H9 (cell line): ENCODE data around the gene LARP1. TPM values are rescaled to one million over a fixed set of nuclear protein-coding genes. Genes with fewer than 3 reads are reported as not detected.

Source experiments
- DNase-seq: peaks from one replicate; pipeline ENCODE4 v3.0.0-alpha.2; 2017
- H2AFZ ChIP-seq: one replicate; pipeline ENCODE4 v1.6.1; 2013; ENCODE audit warnings: mild to moderate bottlenecking, low read length, control low read depth, moderate library complexity
- H2AK5ac ChIP-seq: 2 replicates; pipeline ENCODE4 v1.6.1; 2013; ENCODE audit warnings: low read length, control low read depth, mixed read lengths; ENCODE audit not compliant: insufficient read length
- H2BK120ac ChIP-seq: one replicate; pipeline ENCODE4 v1.6.1; 2013; ENCODE audit warnings: low read depth, mild to moderate bottlenecking, low read length, control low read depth, inconsistent platforms; ENCODE audit not compliant: poor library complexity, severe bottlenecking
- H2BK12ac ChIP-seq: 2 replicates; pipeline ENCODE4 v1.6.1; 2013; ENCODE audit warnings: low read length, control low read depth, mixed read lengths, low read depth; ENCODE audit not compliant: insufficient read length
- H2BK15ac ChIP-seq: 2 replicates; pipeline ENCODE4 v1.6.1; 2013; ENCODE audit warnings: low read depth, low read length, control low read depth
- H2BK20ac ChIP-seq: one replicate; pipeline ENCODE4 v1.6.1; 2013; ENCODE audit warnings: low read depth, mild to moderate bottlenecking, low read length, control low read depth, inconsistent platforms; ENCODE audit not compliant: poor library complexity, severe bottlenecking
- H2BK5ac ChIP-seq: 2 replicates; pipeline ENCODE4 v1.6.1; 2013; ENCODE audit warnings: low read length, control low read depth, mixed read lengths; ENCODE audit not compliant: insufficient read length
- H3K14ac ChIP-seq: 2 replicates; pipeline ENCODE4 v1.6.1; 2013; ENCODE audit warnings: low read length, control low read depth; ENCODE audit not compliant: insufficient read depth
- H3K18ac ChIP-seq: 2 replicates; pipeline ENCODE4 v1.6.1; 2013; ENCODE audit warnings: low read depth, mild to moderate bottlenecking, mixed read lengths, low read length, control low read depth; ENCODE audit not compliant: insufficient read length
- H3K23ac ChIP-seq: 2 replicates; pipeline ENCODE4 v1.6.1; 2013; ENCODE audit warnings: low read length, control low read depth, mixed read lengths, low read depth; ENCODE audit not compliant: insufficient read length
- H3K23me2 ChIP-seq: 2 replicates; pipeline ENCODE4 v1.6.1; 2013; ENCODE audit warnings: low read depth, mild to moderate bottlenecking, mixed read lengths, low read length, control low read depth; ENCODE audit not compliant: insufficient read length, poor library complexity, severe bottlenecking
- H3K27ac ChIP-seq: 2 replicates; pipeline ENCODE4 v1.5.1; 2013; ENCODE audit warnings: low read length, control low read depth, mixed read lengths, low read depth; ENCODE audit not compliant: insufficient read length
- H3K27me3 ChIP-seq: 2 replicates; pipeline ENCODE4 v1.6.1; 2013; ENCODE audit warnings: low read length, control low read depth, inconsistent platforms; ENCODE audit not compliant: insufficient read depth
- H3K4ac ChIP-seq: 2 replicates; pipeline ENCODE4 v1.6.1; 2013; ENCODE audit warnings: low read depth, mild to moderate bottlenecking, control low read depth, inconsistent platforms, low read length, moderate library complexity
- H3K4me1 ChIP-seq: 2 replicates; pipeline ENCODE4 v1.6.1; 2013; ENCODE audit warnings: low read length, control low read depth, inconsistent platforms; ENCODE audit not compliant: insufficient read depth
- H3K4me2 ChIP-seq: 2 replicates; pipeline ENCODE4 v1.6.1; 2013; ENCODE audit warnings: low read length, control low read depth, mixed read lengths; ENCODE audit not compliant: insufficient read length, insufficient read depth
- H3K56ac ChIP-seq: 2 replicates; pipeline ENCODE4 v1.6.1; 2013; ENCODE audit warnings: low read depth, mild to moderate bottlenecking, mixed read lengths, low read length, control low read depth; ENCODE audit not compliant: insufficient read length
- H3K79me1 ChIP-seq: 2 replicates; pipeline ENCODE4 v1.6.1; 2013; ENCODE audit warnings: low read depth, mild to moderate bottlenecking, moderate library complexity, low read length, control low read depth, inconsistent platforms; ENCODE audit not compliant: insufficient read depth, poor library complexity, severe bottlenecking
- H3K79me2 ChIP-seq: 2 replicates; pipeline ENCODE4 v1.6.1; 2013; ENCODE audit warnings: low read length, control low read depth, inconsistent platforms; ENCODE audit not compliant: insufficient read depth
- H3K9ac ChIP-seq: 2 replicates; pipeline ENCODE4 v1.6.1; 2013; ENCODE audit warnings: low read length, control low read depth, mixed read lengths; ENCODE audit not compliant: insufficient read length; ENCODE audit errors: extremely low read depth
- H3K9me3 ChIP-seq: one replicate; pipeline ENCODE4 v1.6.1; 2013; ENCODE audit warnings: low read depth, low read length, inconsistent platforms; ENCODE audit not compliant: control insufficient read depth
- H3T11ph ChIP-seq: one replicate; pipeline ENCODE4 v1.6.1; 2013; ENCODE audit warnings: mild to moderate bottlenecking, low read length, control low read depth, inconsistent platforms
- H4K20me1 ChIP-seq: one replicate; pipeline ENCODE4 v1.6.1; 2013; ENCODE audit not compliant: control insufficient read depth, insufficient read length, insufficient read depth
- H4K5ac ChIP-seq: 2 replicates; pipeline ENCODE4 v1.6.1; 2013; ENCODE audit warnings: low read depth, mild to moderate bottlenecking, mixed read lengths, low read length, control low read depth; ENCODE audit not compliant: insufficient read length
- H4K8ac ChIP-seq: replicated peaks from 2 replicates; pipeline ENCODE4 v1.6.1; 2013; ENCODE audit warnings: low read length, control low read depth, mixed read lengths, low read depth; ENCODE audit not compliant: insufficient read length
- H4K91ac ChIP-seq: 2 replicates; pipeline ENCODE4 v1.6.1; 2013; ENCODE audit warnings: low read depth, mild to moderate bottlenecking, moderate library complexity, mixed read lengths, low read length, control low read depth; ENCODE audit not compliant: insufficient read length
- H3K27ac Mint-ChIP-seq, 3 experiments: 2 replicates in 2 of 3; 3 replicates in 1 of 3; pipeline ENCODE4 v1.8.0; 2020 to 2021; ENCODE audit warnings: mixed read lengths in 3 of 3, mild to moderate bottlenecking in 1 of 3, moderate library complexity in 1 of 3
- H3K27me3 Mint-ChIP-seq: 2 replicates; pipeline ENCODE4 v1.8.0; 2021; ENCODE audit warnings: low read depth, mild to moderate bottlenecking, moderate library complexity, mixed read lengths
- H3K36me3 Mint-ChIP-seq, 3 experiments: 2 replicates in 2 of 3; 3 replicates in 1 of 3; pipeline ENCODE4 v1.8.0; 2020 to 2021; ENCODE audit warnings: low read depth in 3 of 3, mixed read lengths in 3 of 3; ENCODE audit not compliant: insufficient read depth in 1 of 3
- H3K4me1 Mint-ChIP-seq, 2 experiments: 2 replicates each; pipeline ENCODE4 v1.8.0; 2020; ENCODE audit warnings: mixed read lengths in 2 of 2
- H3K4me3 Mint-ChIP-seq, 2 experiments: 2 replicates in 1 of 2; 3 replicates in 1 of 2; pipeline ENCODE4 v1.8.0; 2020 to 2021; ENCODE audit warnings: mild to moderate bottlenecking in 2 of 2, mixed read lengths in 2 of 2, moderate library complexity in 1 of 2
- H3K9me3 Mint-ChIP-seq, 2 experiments: 2 replicates in 1 of 2; 3 replicates in 1 of 2; pipeline ENCODE4 v1.8.0; 2020; ENCODE audit warnings: mild to moderate bottlenecking in 2 of 2, mixed read lengths in 2 of 2, moderate library complexity in 1 of 2
- WGBS: extraction: QIAGEN DNeasy Blood & Tissue Kit; methylation state at CpG from one replicate; pipeline ENCODE4 v1.1.7; 2013; ENCODE audit warnings: missing lambda C conversion rate, low lambda C conversion rate, mixed read lengths; ENCODE audit not compliant: insufficient read length; ENCODE audit errors: extremely low coverage; 5-methylcytosine and 5-hydroxymethylcytosine counted together
- total RNA-seq: library from RNA; stranded (reverse); gene quantifications from 2 replicates; pipeline ENCODE4 v1.2.1, GENCODE V29; 2021
- TF ChIP-seq, protein P1 (sequence below): fragments of 200-600 bp; sonication (generic); conservative IDR thresholded peaks from 3 replicates; pipeline ENCODE4 v1.8.0; 2021; ENCODE audit warnings: antibody characterized with exemption, mild to moderate bottlenecking

Gene LARP1
- total RNA-seq, 1 experiment from 2014 or later, result 405 TPM

GRCh38 chr5:154791535-154791934 is 36.4 kb downstream of the LARP1 start:
- no CpG with 5 or more reads among the region's 3 CpGs for WGBS

More at GRCh38 chr5:154791535-154791934, 36.4 kb downstream of the LARP1 start:
- no peak for DNase-seq
- Histone ChIP-seq H3K18ac (no peak overlapping the region), H3K23me2 (no peaks in the 10 kb centered on the region), H2BK5ac (no peak overlapping the region), H3K4me1 (0 out of 2 replicates have a peak, but pooled peaks cover 4% of the 10 kb centered on the region), H2BK15ac (no peak overlapping the region), H3K14ac (no peak overlapping the region), H3K56ac (no peak overlapping the region), H3K27ac (no peak overlapping the region), H3K79me2 (peaks cover 22% of the 10 kb centered on the region; the same call in 1 of the 2 replicates), H3K4me2 (no peak overlapping the region), H3K4ac (no peak overlapping the region), H2BK12ac (no peak overlapping the region), H3K9ac (no peak overlapping the region), H2AFZ (no peak overlapping the region), H4K5ac (no peak overlapping the region), H4K91ac (no peak overlapping the region), H4K8ac (no peak overlapping the region), H3K9me3 (no peaks in the 10 kb centered on the region), H2AK5ac (no peak overlapping the region), H3T11ph (no peak overlapping the region), H2BK20ac (no peak overlapping the region), H2BK120ac (no peak overlapping the region), H4K20me1 (no peaks in the 10 kb centered on the region), H3K27me3 (no peaks in the 10 kb centered on the region), H3K79me1 (peaks cover 11% of the 10 kb centered on the region), H3K23ac (no peak overlapping the region)
- TF ChIP-seq, protein P1, sequence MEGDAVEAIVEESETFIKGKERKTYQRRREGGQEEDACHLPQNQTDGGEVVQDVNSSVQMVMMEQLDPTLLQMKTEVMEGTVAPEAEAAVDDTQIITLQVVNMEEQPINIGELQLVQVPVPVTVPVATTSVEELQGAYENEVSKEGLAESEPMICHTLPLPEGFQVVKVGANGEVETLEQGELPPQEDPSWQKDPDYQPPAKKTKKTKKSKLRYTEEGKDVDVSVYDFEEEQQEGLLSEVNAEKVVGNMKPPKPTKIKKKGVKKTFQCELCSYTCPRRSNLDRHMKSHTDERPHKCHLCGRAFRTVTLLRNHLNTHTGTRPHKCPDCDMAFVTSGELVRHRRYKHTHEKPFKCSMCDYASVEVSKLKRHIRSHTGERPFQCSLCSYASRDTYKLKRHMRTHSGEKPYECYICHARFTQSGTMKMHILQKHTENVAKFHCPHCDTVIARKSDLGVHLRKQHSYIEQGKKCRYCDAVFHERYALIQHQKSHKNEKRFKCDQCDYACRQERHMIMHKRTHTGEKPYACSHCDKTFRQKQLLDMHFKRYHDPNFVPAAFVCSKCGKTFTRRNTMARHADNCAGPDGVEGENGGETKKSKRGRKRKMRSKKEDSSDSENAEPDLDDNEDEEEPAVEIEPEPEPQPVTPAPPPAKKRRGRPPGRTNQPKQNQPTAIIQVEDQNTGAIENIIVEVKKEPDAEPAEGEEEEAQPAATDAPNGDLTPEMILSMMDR, result no peak
- no peak overlapping the region for H3K27ac Mint-ChIP-seq
- no peaks in the 10 kb centered on the region for H3K27me3 Mint-ChIP-seq
- peaks cover 52 to 64% (median 62%) of the 10 kb centered on the region in 3 experiments; a peak in 6 of 7 replicates for H3K36me3 Mint-ChIP-seq
- H3K4me3 Mint-ChIP-seq, result no peak overlapping the region
- H3K4me1 Mint-ChIP-seq, result peaks cover 18 to 19% of the 10 kb centered on the region in 2 experiments
- H3K9me3 Mint-ChIP-seq, result no peaks in the 10 kb centered on the region
